Activated naive CD4-positive, alpha-beta T cell (primary cell): ENCODE measurements around the gene MTTP.

ENCODE experiments used
- DNase-seq, 4 experiments: peaks; one replicate each; lab custom pipeline; 2025; lab: John Stamatoyannopoulos, UW

The MTTP gene

GRCh38 chr4:99593781-99594641, 19.4 kb downstream of the MTTP start:
- DNase-seq = no peak

- no peak for DNase-seq
Measured at GRCh38 chr4:99594818-99595217, 20.2 kb downstream of the MTTP start.

GRCh38 chr4:99606716-99607115, 32.1 kb downstream of the MTTP start:
- no peak for DNase-seq

GRCh38 chr4:99608417-99608816, 33.8 kb downstream of the MTTP start:
- DNase-seq = no peak

GRCh38 chr4:99610605-99611175, 36.1 kb downstream of the MTTP start:
- DNase-seq = no peak

GRCh38 chr4:99612281-99612680, 37.7 kb downstream of the MTTP start:
- no peak for DNase-seq

GRCh38 chr4:99612704-99613103, 38.1 kb downstream of the MTTP start:
- DNase-seq = no peak

GRCh38 chr4:99614491-99614890, 39.9 kb downstream of the MTTP start:
- no peak for DNase-seq

- no peak for DNase-seq
Measured at GRCh38 chr4:99615170-99615820, 40.7 kb downstream of the MTTP start.

GRCh38 chr4:99617374-99617773, 42.8 kb downstream of the MTTP start:
- no peak for DNase-seq

GRCh38 chr4:99622341-99622740, 47.7 kb downstream of the MTTP start:
- no peak for DNase-seq

GRCh38 chr4:99624141-99624719, 49.6 kb downstream of the MTTP start:
- DNase-seq = no peak

- no peak for DNase-seq
Measured at GRCh38 chr4:99625369-99625768, 50.7 kb downstream of the MTTP start.

GRCh38 chr4:99628040-99628439, 53.4 kb downstream of the MTTP start:
- no peak for DNase-seq

- no peak for DNase-seq
Measured at GRCh38 chr4:99629962-99630554, 55.4 kb downstream of the MTTP start.

- DNase-seq = no peak
Measured at GRCh38 chr4:99630857-99631360, 56.3 kb downstream of the MTTP start.

- no peak for DNase-seq
Measured at GRCh38 chr4:99633772-99634171, 59.1 kb downstream of the MTTP start.

GRCh38 chr4:99634742-99635360, 60.2 kb downstream of the MTTP start:
- DNase-seq = no peak

- DNase-seq = no peak
Measured at GRCh38 chr4:99635601-99636000, 61.0 kb downstream of the MTTP start.

- DNase-seq = no peak
Measured at GRCh38 chr4:99636422-99636821, 61.8 kb downstream of the MTTP start.

GRCh38 chr4:99637174-99637573, 62.5 kb downstream of the MTTP start:
- no peak for DNase-seq

- DNase-seq = no peak
Measured at GRCh38 chr4:99640676-99641075, 66.1 kb downstream of the MTTP start.
